Stimulated activated CD4-positive, alpha-beta T cell treated with anti-CD3 and anti-CD28 coated beads, TNF-alpha, amount 100 ng/mL, for 24 hours (primary cell): ENCODE data around the gene BRSK2.

Experiments used
- DNase-seq, 3 experiments: peaks; one replicate each; pipeline ENCODE4 v3.0.0-alpha.2; 2020; ENCODE audit warnings: low read depth in 3 of 3

The BRSK2 gene

DNA sequence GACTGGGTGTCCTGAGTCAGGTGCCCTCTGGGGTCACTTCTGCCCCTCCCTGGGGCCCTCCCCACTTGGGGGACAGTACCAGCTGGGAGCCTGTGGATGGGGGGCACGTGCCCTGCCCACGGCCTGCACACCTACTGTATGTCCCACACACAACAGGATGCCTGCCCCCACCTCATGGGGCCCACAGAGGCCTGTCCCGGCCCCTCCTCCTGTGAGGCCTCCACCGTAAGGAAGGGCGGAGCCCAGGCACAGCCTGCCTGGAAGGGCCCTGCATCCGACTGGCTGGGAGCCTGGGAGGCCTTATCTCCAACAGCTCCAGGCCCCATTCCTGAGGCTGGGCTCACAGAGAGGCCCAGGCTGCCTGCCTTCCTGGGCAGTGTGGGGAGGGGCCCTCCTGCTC, 47.8 kb downstream of the BRSK2 start:
- DNase-seq, result no peak

DNA sequence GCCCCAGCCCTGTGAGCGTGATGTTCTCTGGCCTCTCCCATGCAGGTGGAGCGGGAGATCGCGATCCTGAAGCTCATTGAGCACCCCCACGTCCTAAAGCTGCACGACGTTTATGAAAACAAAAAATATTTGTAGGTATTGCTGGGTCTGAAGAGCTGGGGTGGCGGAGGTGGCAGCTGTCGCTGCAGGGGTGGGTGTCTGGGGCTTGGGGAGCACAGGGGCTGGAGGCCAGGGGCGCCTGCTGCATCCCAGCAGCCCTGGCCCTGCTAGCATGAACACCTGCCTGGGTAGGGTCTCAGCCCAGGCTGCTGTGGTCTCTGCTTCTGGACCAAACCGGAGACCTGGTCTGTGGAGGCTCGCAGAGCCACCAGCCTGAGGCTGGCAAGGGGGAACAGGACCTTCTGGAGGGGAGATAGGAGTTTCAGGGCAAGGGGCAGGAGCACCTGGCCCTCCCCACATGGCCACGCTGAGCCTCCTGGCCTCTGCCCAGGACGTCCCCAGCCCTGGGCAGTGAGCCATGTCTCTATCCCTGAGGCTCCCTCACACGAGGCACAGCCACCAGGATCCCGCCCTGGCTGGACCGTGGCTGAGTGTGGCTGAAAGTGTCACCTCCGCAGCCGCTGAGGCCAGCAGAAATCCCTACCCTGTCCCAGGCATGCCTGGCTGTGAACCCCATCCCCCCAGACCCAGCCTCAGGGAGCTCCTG, 48.7 kb downstream of the BRSK2 start:
- no peak for DNase-seq

DNA sequence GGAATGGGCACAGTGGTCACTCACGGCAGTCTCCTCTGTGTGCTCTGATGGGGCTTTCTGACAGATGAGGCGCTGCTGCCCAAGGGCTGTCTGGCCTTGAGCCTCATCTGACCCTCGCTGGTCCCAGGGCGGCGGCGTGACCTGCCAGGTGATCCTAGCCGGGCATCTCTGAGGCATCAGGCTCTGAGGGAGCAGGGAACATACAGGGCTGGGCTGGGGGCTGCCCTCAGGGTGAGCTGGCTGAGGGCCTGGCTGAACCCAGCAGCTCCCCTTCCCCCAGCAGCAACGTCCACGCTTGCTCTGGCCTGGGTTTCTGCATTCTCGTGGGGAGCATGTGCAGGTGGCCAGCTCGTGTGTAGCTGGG, 49.2 kb downstream of the BRSK2 start:
- no peak for DNase-seq

DNA sequence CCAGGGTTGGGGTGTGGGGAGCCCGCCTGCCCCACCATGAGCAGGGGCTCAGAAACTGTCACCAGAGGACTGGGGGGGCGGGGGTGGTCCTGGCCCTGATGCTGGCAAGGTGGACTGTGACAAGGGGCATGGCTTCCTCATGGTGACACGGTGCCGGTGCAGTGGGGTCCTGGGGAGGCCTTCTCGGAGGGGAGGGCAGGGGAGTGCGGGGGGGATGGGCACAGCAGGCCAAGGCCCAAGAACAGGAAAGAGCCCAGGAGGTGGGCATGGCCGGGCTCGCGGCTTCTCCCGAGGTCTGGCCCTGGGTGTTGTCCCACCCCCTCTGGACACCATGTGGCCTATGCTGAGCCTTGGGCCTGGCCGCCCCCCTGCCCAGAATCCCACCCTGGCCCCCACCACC, 49.6 kb downstream of the BRSK2 start:
- no peak for DNase-seq

GRCh38 chr11:1440066-1440465, 50.3 kb downstream of the BRSK2 start:
- no peak for DNase-seq

GRCh38 chr11:1440496-1440895, 50.8 kb downstream of the BRSK2 start:
- DNase-seq, result no peak

DNA sequence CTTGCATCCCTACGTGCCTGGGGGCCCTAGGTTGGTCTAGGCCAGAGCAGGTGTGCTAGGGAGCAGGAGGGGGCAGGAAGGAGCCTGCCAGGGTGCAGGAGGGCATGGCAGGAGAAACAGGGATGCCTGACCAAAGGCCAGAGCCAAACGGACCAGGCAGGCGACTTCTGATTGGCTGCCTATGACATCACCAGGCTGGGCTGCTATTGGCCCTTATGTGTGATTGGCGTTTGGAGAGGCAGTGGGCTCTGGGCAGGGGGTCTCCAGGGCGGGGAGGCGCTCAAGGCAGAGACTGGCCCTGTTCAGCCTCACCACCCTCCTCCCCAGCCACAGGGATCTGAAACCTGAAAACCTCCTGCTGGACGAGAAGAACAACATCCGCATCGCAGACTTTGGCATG, 52.4 kb downstream of the BRSK2 start:
- DNase-seq, result no peak

- no peak for DNase-seq
Observed at GRCh38 chr11:1442807-1443366, 53.2 kb downstream of the BRSK2 start.

DNA sequence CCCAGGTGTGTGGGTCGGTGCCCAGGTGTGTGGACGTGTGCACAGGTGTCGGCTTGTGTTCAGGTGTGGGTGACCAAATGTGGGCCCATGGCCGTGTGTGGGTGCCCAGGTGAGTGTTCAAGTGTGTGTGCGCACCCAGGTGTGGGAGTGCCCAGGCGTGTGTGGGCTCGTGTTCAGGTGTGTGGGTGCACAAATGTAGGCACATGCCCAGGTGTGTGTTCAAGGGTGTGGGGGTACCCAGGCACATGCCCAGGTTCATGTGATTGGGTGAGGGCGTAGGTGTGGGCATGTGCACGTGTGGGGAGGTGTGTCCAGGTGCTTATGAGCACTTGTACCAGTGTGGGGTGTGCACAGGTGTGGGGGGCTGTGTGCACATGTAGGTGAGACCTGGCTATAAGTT, 54.0 kb downstream of the BRSK2 start:
- no peak for DNase-seq

GRCh38 chr11:1444321-1444720, 54.6 kb downstream of the BRSK2 start:
- no peak for DNase-seq

GRCh38 chr11:1444823-1445422, 55.2 kb downstream of the BRSK2 start:
- no peak for DNase-seq

DNA sequence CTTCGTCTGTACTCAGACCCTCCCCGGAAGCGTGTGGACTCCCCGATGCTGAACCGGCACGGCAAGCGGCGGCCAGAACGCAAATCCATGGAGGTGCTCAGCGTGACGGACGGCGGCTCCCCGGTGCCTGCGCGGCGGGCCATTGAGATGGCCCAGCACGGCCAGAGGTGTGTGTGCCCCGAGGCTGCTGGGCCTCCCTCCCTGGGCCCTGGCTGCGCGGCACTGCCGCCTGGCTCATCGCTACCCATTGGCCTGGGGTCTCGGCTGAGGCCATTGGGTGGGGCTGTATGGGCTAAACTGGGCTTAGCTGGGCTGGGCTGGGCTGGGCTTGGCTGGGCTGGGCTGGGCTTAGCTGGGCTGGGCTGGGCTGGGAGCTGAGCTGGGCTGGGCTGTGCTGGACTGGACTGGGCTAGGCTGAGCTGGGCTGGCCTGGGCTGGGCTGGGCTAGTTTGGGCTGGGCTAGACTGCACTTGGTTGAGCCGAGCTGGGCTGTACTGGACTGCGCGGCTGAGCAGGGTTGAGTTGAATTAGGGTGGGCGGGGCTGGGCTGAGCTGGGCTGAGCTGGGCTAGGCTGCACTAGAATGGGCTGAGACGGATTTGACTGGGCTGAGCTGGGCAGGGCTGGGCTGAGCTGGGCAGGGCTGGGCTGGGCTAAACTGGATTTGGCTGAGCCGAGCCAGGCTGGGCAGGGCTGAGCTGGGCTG, 56.2 kb downstream of the BRSK2 start:
- DNase-seq, result no peak

DNA sequence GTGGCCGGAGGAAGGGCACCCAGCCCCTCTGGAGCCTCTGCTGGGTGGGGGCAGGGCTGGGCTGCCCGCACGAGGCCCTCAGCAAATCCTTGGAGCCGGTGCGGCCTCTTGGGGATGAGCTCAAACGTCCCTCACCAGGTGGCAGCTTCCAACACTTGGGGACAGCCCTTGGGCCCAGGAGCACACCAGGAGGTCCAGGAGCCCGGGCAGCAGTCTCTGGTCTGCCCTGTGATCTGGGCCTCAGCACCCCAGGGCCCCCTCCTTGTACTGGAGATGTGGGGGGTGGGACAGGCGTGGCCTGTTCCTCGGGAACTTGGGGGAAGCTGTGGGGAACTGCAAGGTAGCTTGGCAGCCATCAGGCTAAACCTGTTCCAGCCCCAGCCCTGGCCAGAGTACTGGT, 56.9 kb downstream of the BRSK2 start:
- DNase-seq, result no peak

DNA sequence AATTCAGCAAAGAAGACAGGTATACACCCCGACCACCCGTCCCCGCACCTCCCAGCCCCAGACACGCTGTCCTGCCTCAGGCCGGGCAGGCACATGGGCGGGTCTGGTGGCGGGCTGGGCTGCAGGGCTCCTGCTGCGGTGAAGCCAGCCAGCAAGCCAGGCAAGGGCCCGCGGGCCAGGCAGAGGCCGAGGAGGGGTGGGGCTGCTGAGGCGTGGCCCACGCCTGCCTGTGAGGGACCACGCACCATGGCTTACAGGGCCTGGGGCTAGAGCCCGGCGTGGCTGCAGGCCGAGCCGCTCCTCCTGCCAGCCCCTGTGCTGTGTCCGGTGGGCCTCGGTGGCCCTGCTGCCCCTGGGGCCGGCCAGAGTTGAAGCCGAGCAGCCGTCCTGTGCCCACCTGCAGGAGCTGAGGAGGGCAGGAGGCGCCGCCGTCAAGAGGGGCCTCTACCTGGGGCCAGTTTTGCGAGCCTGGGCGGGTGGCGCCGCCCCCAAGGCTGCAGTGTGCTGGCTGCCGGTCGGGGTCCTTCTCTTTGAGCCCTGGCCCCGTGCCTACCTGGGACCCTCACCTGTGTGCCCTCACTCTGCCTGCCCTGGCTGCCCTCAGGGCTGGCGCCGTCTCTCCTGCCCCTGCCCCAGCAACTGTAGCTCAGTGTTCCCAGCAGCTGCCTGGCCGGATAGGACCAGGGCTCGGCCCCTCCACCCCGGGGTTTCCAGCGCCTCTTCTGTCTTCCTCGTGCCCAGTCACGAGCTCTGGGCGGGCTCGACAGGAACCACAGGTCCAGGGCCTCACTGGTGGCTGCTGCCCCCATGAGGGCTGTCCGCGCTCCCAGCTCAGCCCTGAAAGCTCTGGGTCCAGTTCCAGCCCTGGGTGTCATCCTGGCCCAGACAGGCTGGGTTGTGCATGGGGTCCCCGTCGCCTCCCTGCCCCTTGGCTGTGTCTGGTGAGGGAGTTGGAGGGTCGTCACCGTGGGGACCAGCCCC, 58.4 kb downstream of the BRSK2 start:
- no peak for DNase-seq

DNA sequence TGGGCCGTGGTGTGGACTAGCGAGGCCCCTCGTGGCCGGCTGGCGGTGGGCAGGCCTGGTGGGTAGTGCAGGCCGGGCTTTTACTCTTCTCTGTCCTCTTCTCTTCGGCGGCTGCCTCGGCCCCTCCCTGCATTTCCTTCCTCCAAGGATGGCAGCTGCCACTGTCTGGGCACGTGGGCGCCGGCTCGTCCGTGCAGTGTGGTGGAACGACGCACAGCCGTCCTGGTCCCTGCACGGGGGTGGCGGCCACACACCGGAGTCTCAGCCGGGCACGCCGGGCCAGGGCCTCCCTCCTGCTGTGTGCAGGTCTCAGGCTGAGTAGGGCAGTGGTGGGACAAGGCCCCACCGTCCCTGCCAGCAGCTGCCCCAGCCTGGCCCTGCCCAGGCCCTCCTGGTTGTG, 59.1 kb downstream of the BRSK2 start:
- DNase-seq, result no peak

DNA sequence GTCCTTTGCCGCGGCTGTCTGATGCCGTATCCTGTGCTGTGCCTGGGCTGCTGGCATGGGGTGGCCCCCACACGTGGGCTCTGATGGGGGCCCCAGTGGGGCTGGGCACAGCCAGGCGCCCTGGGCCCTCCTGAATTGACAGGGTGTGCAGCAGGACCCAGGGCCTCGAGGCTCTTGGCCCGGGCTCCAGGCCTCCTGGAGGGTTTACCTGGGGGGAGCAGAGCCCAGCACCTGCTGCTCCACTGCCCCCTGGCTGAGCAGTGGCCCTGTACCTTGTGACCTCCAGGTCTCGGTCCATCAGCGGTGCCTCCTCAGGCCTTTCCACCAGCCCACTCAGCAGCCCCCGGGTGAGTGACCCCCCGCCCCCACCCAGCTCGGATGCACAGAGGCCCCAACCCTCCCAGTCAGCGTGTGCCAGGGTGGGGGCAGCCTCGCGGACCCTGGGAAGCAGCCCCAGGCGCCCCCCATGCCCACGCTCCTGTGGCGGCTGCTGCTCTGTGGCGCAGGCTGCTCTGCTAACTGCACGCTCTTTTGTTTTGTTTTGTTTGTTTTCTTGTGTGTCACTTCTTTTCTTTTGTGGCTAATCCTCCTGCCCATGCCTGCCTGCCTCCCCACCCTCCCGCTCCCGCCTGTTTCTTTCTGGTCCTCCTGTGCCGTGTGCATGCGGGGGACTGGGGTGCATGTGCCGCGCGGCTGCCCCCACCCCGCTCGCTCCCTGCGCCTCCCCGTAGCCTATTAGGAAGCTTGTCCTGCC, 59.9 kb downstream of the BRSK2 start:
- DNase-seq, result no peak

DNA sequence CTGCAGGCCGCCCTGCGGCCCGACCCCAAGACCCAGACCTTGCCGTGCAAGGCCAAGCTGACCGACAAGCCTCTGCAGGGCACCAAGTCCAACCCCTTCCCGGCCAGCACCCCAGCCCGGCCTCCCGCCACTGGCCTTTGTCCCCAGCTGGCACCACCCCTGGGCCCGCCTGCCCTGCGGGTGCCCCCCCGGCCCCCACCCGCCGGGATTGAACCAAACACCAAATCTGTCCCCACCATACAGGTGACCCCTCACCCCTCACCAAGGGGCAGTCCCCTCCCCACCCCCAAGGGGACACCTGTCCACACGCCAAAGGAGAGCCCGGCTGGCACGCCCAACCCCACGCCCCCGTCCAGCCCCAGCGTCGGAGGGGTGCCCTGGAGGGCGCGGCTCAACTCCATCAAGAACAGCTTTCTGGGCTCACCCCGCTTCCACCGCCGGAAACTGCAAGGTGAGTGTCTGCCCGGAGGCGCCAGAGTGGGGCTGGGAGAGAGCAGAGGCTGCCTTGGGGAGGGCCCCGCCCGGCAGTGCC, 60.7 kb downstream of the BRSK2 start:
- no peak for DNase-seq

- no peak for DNase-seq
Observed at GRCh38 chr11:1450949-1451710, 61.4 kb downstream of the BRSK2 start.

GRCh38 chr11:1451781-1452470, 62.2 kb downstream of the BRSK2 start:
- no peak for DNase-seq
